Measurements from ENCODE around the gene CES4A.

DNA sequence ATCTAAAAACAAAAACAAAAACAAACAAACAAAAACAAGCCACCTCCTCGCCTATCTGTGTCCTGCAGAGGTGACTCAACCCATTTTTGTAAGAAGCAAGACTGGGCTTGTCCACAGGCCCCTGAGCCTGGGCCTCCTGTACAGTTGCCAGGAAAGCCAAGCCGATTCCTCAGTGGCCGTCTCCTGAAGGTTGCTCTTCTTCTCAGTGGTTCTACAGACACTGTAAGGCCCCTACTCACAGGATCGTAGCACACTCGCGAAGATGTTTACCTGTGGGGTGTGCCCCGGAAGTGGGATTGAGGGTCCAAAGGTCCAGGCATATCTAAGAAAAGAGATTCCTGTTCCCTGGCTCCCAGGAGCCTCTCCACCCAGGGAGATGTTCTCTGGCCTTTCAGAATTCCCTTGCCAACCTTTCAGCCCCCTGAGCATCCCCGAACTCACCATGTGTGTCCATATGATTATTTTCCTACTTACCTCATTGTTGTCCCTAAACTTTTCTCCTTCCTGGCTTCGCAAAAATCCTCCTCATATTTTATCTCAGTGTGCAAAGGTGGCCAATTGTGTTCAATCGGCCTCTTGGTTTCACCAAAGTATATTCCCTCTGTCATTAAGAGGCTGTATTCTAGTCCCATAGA, 34.8 kb upstream of the CES4A start:
- TF ChIP-seq CTCF (IDR thresholded peaks at IDR 0.05) (no peak), POLR2AphosphoS5 (IDR thresholded peaks at IDR 0.05) (no peak), POLR2A (IDR thresholded peaks at IDR 0.05) (peak in 1 of 2 donors; percentile 9), EP300 (IDR thresholded peaks at IDR 0.05) (no peak)
